GDM1 (cell line): Measurements from ENCODE around the gene PDXK.

Source experiments
- DNase-seq: peaks from one replicate; lab custom pipeline; 2025; lab: John Stamatoyannopoulos, UW

PDXK gene

GRCh38 chr21:43723648-43724047 lies 4.7 kb downstream of the PDXK start:
- DNase-seq = no peak

GRCh38 chr21:43726686-43727518 lies 8.0 kb downstream of the PDXK start:
- no peak for DNase-seq

- DNase-seq = no peak
Measured at GRCh38 chr21:43727519-43728153, 8.7 kb downstream of the PDXK start.

- no peak for DNase-seq
Measured at GRCh38 chr21:43728154-43728466, 9.2 kb downstream of the PDXK start.

GRCh38 chr21:43728467-43729390 lies 9.8 kb downstream of the PDXK start:
- peak; percentile 76 for DNase-seq

GRCh38 chr21:43731476-43731875 lies 12.5 kb downstream of the PDXK start:
- DNase-seq = no peak

GRCh38 chr21:43731891-43732711 lies 13.2 kb downstream of the PDXK start:
- no peak for DNase-seq

- no peak for DNase-seq
Measured at GRCh38 chr21:43733060-43733459, 14.1 kb downstream of the PDXK start.

- DNase-seq = no peak
Measured at GRCh38 chr21:43733529-43734071, 14.7 kb downstream of the PDXK start.

GRCh38 chr21:43734131-43734927 lies 15.4 kb downstream of the PDXK start:
- DNase-seq = no peak

- DNase-seq = no peak
Measured at GRCh38 chr21:43734928-43735229, 15.9 kb downstream of the PDXK start.

GRCh38 chr21:43735236-43736091 lies 16.5 kb downstream of the PDXK start:
- DNase-seq = no peak

GRCh38 chr21:43736224-43736883 lies 17.4 kb downstream of the PDXK start:
- no peak for DNase-seq

- DNase-seq = no peak
Measured at GRCh38 chr21:43737158-43737950, 18.4 kb downstream of the PDXK start.

- no peak for DNase-seq
Measured at GRCh38 chr21:43739621-43740435, 20.9 kb downstream of the PDXK start.

GRCh38 chr21:43740497-43741156 lies 21.7 kb downstream of the PDXK start:
- no peak for DNase-seq
